Epithelial cell of esophagus (primary cell): Measurements from ENCODE around the gene ZNF90.
"Not testable (repeated sequence)": the region's sequence is repeated elsewhere in the genome, so short reads cannot be mapped to it uniquely, and the experiment has no call there.

Experiments
- DNase-seq: peaks from one replicate; pipeline ENCODE4 v3.0.0; 2010; ENCODE audit warnings: low read depth
- H3K4me3 ChIP-seq: 2 replicates; pipeline ENCODE4 v1.5.1; 2011; ENCODE audit warnings: mild to moderate bottlenecking, low read length, control low read depth
- TF ChIP-seq, protein P1 (sequence below): IDR thresholded peaks from 2 replicates; pipeline ENCODE4 v1.5.1; 2011; ENCODE audit warnings: low read depth, mild to moderate bottlenecking, low read length, control low read depth, inconsistent platforms; ENCODE audit not compliant: insufficient read depth; ENCODE audit errors: missing control alignments

The ZNF90 gene

DNA sequence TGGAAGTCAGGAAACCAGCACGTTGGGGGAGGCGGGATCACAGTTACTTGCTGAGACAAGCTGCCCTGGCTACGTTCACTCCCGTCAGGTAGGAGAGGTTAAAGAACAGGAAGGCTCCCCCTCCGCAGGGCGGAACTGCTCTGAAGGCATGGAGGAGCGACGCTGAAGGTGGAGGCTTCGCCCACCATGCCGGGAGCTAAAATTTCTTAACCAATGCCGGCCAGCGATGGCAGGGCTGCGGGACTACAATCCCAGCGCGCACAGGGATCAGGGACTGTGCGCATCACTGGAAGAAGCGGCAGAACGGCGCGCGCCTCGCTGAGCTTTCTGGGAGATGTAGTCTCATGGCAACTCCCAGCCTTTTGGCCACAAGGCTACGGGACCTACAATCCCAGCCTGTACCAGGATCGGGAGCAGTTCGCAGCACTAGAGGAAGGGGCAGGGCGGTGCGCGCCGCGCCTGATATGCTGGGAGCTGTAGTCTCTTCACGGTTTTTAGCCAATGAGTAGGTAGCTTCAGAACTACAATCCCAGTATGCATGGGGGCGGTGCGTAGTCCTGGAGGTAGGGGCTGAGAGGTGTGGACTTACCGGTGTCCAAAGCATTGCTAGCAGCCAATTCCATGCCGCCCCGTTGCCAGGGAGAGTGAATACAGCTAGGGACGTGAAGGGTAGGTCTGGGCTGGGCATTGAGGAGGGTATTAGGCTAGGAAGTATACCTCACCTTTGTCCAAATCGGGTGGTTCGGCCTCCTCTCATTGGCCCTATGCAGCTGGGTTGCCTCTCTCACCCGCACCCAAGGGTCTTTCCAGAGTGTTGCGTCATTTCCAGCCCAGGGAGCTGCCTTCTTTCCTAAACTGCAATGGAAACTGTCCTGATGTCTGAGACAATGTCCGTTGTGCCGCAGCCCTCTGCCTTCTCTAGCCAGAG lies 25.7 kb upstream of the ZNF90 start:
- TF ChIP-seq, protein P1, sequence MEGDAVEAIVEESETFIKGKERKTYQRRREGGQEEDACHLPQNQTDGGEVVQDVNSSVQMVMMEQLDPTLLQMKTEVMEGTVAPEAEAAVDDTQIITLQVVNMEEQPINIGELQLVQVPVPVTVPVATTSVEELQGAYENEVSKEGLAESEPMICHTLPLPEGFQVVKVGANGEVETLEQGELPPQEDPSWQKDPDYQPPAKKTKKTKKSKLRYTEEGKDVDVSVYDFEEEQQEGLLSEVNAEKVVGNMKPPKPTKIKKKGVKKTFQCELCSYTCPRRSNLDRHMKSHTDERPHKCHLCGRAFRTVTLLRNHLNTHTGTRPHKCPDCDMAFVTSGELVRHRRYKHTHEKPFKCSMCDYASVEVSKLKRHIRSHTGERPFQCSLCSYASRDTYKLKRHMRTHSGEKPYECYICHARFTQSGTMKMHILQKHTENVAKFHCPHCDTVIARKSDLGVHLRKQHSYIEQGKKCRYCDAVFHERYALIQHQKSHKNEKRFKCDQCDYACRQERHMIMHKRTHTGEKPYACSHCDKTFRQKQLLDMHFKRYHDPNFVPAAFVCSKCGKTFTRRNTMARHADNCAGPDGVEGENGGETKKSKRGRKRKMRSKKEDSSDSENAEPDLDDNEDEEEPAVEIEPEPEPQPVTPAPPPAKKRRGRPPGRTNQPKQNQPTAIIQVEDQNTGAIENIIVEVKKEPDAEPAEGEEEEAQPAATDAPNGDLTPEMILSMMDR: peak; percentile 11
- H3K4me3 ChIP-seq: peak overlapping the region; percentile 94
- DNase-seq: peak; percentile 99

DNA sequence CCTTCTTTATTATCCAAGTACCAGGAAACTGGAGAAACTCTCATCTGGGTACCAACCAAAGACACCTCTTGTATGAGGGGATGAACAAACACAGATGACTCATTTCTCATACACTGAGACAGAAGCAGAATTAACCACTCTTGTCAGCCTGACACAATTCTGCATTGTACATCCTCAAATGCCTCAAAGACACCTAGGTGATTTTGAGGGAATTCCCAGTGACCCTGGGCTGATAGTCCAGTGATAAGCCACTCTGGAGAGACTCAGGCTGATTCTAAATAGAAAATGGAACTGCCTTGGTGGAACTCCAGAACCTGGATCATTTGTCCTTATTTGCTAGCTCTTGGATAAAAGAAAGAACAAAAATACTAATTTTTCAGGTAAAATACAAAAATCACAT lies 19.1 kb upstream of the ZNF90 start:
- DNase-seq, H3K4me3 ChIP-seq: not testable (repeated sequence)

DNA sequence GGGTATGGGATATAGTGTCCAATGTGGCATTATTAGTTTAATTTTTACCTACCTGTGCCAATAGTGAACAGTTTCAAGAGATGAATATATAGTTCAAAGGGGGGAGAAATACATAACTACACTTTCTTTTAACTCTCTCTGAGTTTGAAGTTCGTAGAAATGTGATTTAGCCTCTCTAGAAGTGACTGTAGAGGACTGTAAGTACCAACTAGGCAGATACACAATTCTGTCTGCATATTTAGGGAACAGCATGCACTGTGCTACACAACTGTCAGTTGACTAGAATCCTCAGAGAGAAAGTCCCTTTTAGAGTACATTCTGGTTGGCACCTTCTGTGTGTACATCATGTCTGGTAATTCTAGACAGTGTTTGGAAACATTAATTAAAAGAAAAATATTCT lies 17.5 kb upstream of the ZNF90 start:
- no peak overlapping the region for H3K4me3 ChIP-seq
- DNase-seq: no peak
- TF ChIP-seq, protein P1: no peak

DNA sequence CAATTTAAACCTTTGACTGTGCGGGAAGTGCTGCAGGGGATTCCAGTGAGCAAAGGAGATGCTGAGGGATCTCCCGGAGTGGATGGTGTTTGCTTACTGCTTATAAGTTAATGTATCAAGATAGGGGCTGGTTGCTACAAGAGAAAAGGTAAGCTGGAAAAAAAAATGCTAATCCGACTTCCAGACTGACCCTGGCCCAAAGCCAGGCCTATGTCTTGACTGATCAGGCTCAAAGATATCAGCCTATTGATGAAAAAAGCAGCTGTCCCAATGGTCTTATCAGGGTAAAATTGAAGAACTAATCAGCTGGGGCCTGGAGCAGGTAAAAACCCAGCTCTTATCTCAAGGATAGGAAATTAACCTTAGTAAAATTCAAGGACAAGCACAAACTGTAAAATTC lies 10.9 kb upstream of the ZNF90 start:
- TF ChIP-seq, protein P1: no peak
- no peak for DNase-seq
- no peak overlapping the region for H3K4me3 ChIP-seq

DNA sequence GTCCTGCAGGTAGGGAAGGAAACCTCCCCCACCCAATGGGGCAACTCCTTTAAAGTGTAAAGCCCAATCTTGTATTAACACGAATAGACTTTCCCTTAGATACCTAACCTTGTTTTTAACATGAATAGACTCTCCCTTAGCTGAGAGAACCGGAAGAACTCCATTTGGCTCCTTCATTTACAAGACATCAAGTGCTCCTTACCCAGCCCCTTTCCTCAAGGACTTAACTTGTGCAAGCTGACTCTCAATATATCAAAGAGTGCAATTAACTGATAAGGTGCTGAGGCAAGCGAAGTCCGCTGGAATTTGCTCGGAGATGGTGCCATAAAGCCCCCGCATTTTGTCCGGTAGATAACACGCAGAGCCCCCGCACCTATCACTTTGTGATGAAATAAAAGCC lies 9.9 kb upstream of the ZNF90 start:
- no peak overlapping the region for H3K4me3 ChIP-seq
- TF ChIP-seq, protein P1: no peak
- no peak for DNase-seq

DNA sequence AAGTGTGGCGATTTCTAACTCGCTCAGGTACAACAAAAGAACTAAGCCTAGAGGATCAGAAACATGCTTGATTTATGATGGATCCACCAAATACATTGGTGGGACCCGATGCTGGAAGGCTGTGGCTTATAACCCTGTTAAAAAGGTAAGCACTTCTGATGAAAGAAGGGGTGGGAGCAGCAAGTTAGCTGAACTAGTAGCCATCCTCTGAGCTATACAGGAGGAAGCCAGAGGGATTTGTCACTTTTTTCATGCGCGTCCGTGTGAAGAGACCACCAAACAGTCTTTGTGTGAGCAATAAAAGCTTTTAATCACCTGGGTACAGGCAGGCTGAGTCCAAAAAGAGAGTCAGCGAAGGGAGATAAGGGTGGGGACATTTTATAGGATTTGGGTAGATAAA lies 9.2 kb upstream of the ZNF90 start:
- DNase-seq, H3K4me3 ChIP-seq: not testable (repeated sequence)

DNA sequence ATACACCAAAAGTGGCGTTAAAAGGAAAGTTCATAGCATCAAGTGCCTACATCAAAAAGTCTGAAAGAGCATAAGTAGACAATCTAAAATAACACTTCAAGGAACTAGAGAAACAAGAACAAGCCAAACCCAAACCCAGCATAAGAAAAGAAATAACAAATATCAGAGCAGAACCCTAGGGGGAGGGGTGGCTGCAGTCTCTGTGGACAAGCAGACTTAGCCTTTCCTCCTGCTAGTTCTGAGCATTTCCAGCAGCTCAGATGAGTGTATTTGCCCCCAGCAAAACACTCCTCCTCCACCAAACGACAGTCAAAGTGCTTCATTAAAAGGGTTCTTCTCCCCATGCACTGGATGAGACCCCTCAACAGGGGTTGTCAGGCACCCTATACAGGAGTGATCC lies 7.1 kb upstream of the ZNF90 start:
- TF ChIP-seq, protein P1: no peak
- no peak overlapping the region for H3K4me3 ChIP-seq
- DNase-seq: no peak

DNA sequence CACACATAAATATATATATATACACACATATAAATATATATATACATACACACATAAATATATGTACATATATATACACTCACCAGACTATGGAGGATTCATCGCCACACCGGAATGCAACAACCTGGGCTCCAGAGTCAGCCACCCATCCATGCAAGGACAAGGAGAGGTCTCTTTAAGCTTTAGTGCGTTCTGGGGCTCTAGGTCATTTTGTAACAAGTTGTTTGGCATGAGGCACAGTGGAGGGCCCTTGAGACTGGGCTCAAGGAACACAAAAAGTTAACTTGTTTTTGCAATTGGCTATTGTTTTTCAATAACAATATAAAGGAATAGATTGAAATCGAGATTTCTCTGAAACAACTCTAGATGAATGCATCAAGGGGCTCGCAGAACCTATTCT lies 4.9 kb upstream of the ZNF90 start:
- TF ChIP-seq, protein P1: no peak
- no peak for DNase-seq

More for the DNA sequence above, 4.9 kb upstream of the ZNF90 start:
- H3K4me3 ChIP-seq: no peak overlapping the region
